Measurements from ENCODE around the gene SBK1.

- no peak for TF ChIP-seq CTCF (conservative IDR thresholded peaks at IDR 0.05)
- no peak for TF ChIP-seq ZFX (IDR thresholded peaks at IDR 0.05)
These were observed 18.8 kb upstream of the SBK1 start for GRCh38 chr16:28273511-28273910.
